SK-N-SH treated with all-trans-retinoic acid at 6 μM for 48 hours (cell line): ENCODE data around the gene ZFHX3.

Experiments used
- ARNTL ChIP-seq: fragments of 450-650 bp; formaldehyde crosslinking; IDR thresholded peaks from 2 replicates; pipeline ENCODE4 v1.5.0; 2020; ENCODE audit warnings: low read depth, mild to moderate bottlenecking, moderate library complexity, borderline replicate concordance
- BACH2 ChIP-seq: fragments of 250-450 bp; sonication (Bioruptor Pico); IDR thresholded peaks from 2 replicates; pipeline ENCODE4 v1.9.0; 2021; ENCODE audit warnings: mild to moderate bottlenecking, borderline replicate concordance
- CREB5 ChIP-seq: fragments of 250-450 bp; sonication (Bioruptor Pico); IDR thresholded peaks from 2 replicates; pipeline ENCODE4 v1.5.1; 2020; ENCODE audit warnings: low read depth, mild to moderate bottlenecking, moderate library complexity
- GLIS3 ChIP-seq: fragments of 250-450 bp; sonication (Bioruptor Pico); IDR thresholded peaks from 2 replicates; pipeline ENCODE4 v1.5.0; 2020; ENCODE audit warnings: mild to moderate bottlenecking, moderate library complexity
- PPARA ChIP-seq: fragments of 250-450 bp; sonication (Bioruptor Pico); IDR thresholded peaks from 2 replicates; pipeline ENCODE4 v1.5.0; 2020; ENCODE audit warnings: mild to moderate bottlenecking, borderline replicate concordance
- TCF4 ChIP-seq: fragments of 250-450 bp; sonication (Bioruptor Pico); IDR thresholded peaks from 2 replicates; pipeline ENCODE4 v1.8.0; 2021; ENCODE audit warnings: mild to moderate bottlenecking, moderate library complexity, borderline replicate concordance
- ZC3H10 ChIP-seq: fragments of 250-450 bp; sonication (Bioruptor Pico); IDR thresholded peaks from 2 replicates; pipeline ENCODE4 v1.5.1; 2021; ENCODE audit warnings: mild to moderate bottlenecking, moderate library complexity
- ZFP3 ChIP-seq: fragments of 250-450 bp; sonication (Bioruptor Pico); IDR thresholded peaks from 2 replicates; pipeline ENCODE4 v1.5.0; 2020; ENCODE audit warnings: mild to moderate bottlenecking, moderate library complexity
- ZNF565 ChIP-seq: fragments of 450-650 bp; formaldehyde crosslinking; conservative IDR thresholded peaks from 2 replicates; pipeline ENCODE4 v1.5.0; 2020; ENCODE audit warnings: low read depth, mild to moderate bottlenecking, moderate library complexity

GRCh38 chr16:72865258-72865657 is 182.7 kb downstream of the ZFHX3 start:
- TF ChIP-seq TCF4 (CRISPR knock-in tag), result no peak
- no peak for TF ChIP-seq GLIS3
- TF ChIP-seq BACH2 (CRISPR knock-in tag), result no peak
- no peak for TF ChIP-seq ZFP3 (CRISPR knock-in tag)
- TF ChIP-seq CREB5 (CRISPR knock-in tag), result no peak
- no peak for TF ChIP-seq ZC3H10
- TF ChIP-seq ARNTL (CRISPR knock-in tag), result no peak
- TF ChIP-seq ZNF565 (CRISPR knock-in tag), result no peak
- no peak for TF ChIP-seq PPARA (CRISPR knock-in tag)
